Activated T-cell treated with anti-CD3 and anti-CD28 coated beads for 24 hours (primary cell): ENCODE measurements around the gene VSIR.

Experiments used
- DNase-seq: peaks from one replicate; pipeline ENCODE4 v3.0.0-alpha.2; 2020; ENCODE audit warnings: low read depth

Gene VSIR

GRCh38 chr10:71712572-71713134, 60.7 kb downstream of the VSIR start:
- DNase-seq: no peak

GRCh38 chr10:71712170-71712569, 61.1 kb downstream of the VSIR start:
- no peak for DNase-seq

DNA sequence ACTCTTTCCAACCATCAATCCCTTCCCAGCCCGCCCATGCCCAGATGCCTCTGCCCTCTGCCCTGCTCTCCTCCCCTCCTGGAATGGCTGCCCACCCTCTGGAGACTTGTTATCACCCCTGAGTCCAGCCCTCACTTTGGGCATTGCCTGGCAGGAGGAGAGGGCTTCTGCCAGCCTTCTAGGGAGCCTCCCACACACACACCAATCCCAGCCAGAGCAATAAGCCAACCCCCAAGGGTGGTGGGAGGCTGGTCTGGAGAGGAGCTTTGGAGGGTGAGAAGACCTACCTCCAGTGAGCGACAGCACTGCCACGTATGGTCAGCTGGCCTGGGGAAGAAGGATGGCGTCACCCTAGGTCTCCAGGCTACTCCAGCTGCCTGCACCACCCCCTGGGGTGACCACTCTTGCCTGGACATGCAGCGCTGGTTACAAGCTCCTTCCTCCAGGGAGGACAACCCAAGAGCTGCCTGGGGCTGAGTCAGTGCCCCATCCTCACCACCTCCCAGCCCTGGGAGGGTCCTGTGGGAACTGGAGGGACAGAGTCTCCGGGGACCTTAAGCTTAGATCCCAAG, 62.2 kb downstream of the VSIR start:
- no peak for DNase-seq

- DNase-seq: no peak
These were observed 62.8 kb downstream of the VSIR start for GRCh38 chr10:71710519-71710918.

GRCh38 chr10:71708897-71709882, 64.1 kb downstream of the VSIR start:
- DNase-seq: no peak

- DNase-seq: peak; percentile 56
These were observed 65.0 kb downstream of the VSIR start for GRCh38 chr10:71708301-71708703.

- no peak for DNase-seq
These were observed 66.0 kb downstream of the VSIR start for GRCh38 chr10:71707240-71707789.

DNA sequence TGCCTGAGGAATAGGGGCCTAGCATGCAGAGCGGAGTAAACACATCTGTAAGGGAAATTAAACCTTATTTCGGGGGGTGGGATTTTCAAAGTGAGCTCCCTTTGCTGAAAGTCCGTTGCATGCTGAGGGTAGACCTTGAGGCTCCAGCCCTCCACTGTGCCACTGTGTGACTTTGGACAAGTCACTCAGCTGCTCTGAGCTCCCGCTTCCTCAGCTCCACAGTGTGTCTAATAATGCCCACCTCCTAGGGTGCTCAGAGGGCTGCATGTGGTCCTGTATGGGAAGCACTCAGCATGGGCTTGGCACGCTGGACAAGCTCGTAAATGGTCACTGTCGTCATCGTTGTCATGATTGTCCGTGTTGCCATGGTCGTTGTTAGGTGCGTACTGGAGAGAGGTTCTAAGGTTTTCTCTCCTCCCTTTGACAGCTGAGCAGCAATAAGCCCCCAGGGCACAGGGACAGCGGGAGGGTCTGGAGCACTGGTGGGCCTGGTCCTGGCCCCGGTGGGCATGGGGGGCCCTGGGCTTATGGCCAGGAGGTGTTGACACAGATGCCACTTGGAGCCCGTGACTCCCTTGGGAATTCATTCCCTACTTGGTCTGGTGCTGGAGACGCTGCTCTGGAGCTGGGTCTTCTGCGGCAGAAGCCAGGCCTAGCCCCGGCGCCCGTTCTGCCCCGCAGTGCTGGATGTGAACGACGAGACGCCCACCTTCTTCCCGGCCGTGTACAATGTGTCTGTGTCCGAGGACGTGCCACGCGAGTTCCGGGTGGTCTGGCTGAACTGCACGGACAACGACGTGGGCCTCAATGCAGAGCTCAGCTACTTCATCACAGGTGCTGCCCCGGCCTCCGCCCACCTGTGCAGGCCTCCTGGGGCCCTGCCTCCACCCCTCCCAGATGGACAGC, 66.9 kb downstream of the VSIR start:
- no peak for DNase-seq

DNA sequence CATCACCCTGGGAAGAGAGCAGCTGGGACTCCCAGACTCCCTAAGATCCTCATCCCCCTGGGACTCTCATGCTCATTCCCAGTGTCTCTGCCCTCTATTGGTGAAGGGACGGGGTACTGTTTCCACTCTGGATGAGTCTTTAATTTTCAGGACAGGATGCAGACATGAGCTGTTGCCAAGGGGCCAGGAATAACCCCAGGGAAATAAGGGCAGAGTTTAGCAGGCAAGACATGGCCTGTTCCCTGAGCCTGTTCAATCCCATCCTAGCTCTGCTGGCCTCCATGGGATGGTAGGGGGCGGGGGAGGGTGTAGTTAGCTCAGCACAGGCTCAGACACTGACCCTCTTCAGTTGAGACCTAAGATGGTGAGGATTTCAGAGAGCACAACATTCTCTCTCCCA, 67.7 kb downstream of the VSIR start:
- DNase-seq: no peak

DNA sequence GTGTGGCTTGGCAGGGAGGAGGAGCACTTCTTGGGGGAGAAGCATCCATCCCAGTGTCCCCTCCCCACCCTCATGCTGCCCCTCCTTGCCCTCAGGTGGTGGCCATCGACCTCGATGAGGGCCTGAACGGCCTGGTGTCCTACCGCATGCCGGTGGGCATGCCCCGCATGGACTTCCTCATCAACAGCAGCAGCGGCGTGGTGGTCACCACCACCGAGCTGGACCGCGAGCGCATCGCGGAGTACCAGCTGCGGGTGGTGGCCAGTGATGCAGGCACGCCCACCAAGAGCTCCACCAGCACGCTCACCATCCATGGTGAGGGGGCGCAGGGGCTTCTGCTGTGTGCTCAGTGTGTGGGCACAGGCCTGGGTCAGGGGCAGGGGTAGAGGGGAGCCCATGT, 68.5 kb downstream of the VSIR start:
- DNase-seq: no peak

DNA sequence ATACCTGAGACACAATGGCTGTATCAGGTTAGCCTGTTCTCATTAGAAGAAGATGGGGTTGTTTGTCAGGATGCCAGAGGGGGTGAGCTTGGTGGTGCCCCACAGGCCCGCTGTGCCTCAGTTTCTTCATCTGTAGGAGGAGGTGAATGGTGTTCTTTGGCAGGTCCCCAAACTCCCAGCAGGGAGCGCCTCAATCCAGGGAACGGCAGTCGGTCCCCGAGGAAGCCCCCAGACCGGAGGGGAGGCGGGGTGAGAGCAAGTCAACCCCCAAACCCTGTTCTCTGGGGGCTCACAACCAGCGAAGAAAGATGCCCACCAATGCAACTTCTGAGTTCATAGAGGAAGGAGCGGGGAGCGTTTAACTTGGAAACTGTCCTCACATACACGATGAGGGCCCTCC, 69.7 kb downstream of the VSIR start:
- no peak for DNase-seq

DNA sequence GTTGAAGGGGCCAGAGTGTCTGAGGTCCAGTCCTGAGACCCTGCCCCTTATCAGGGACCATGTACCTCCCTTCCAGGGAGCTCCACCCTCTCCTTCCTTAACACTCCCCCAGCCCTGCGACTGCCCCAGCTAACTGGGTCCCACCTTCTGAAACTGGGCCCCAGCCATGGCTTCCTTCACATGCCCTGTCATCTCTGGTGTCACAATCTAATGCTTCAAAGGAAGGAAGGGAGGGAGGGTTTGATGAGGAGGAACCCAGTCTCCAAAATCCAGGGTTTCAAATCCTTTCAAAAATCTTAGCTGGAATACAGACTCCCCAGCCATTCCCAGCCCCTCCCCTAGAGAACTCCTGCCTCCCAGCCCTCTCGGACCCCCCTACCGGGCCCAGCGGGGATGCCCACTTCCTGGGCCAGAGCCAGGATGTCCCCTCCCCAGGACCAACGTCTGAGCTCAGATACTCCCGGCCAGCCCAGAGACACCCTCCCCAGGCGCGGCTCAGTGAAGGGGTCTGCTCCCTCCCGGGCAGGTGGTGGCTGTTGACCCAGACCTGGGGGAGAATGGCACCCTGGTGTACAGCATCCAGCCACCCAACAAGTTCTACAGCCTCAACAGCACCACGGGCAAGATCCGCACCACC, 71.7 kb downstream of the VSIR start:
- no peak for DNase-seq

- no peak for DNase-seq
These were observed 72.5 kb downstream of the VSIR start for GRCh38 chr10:71700731-71701368.

GRCh38 chr10:71698737-71699136, 74.6 kb downstream of the VSIR start:
- DNase-seq: no peak

DNA sequence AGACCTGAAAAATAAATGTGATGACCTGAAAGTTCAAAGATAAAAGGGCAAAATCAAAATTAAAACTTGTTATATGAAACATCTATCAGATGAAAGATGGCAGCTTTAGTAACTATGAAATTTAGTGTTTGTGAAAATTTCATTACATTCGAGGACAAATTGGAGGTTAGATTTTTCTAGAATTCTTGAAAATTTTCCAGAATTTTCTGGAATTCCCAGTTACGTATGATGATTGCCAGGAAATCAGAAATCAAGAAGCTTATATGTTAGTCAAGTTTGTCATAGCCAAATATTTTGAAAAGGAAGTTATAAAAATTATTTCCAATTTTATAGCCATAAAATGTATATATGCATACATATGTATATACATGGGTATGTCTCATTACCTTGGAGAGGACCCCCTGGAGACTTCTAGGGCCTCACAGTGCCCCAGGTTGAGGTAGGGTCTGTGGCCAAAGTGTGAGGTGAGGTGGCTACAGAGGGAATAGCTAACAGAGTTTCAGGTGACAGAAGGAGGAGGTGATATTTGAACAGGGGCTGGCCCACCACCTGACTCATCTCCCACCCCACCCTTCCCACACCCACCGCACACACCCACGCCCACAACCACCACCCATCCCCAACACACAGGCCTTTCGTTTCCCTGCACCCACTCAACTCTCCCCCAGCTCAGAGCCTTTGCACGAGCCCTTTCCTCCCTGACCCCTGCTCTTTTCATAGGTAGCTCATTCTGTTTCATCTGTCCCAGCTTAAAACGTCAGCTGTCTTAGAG, 75.2 kb downstream of the VSIR start:
- peak; percentile 32 for DNase-seq
